NCI-H69 (cell line): ENCODE data around the gene CRYGS.
"Not testable (repeated sequence)": the region's sequence is repeated elsewhere in the genome, so short reads cannot be mapped to it uniquely, and the experiment has no call there.

ENCODE experiments used
- DNase-seq: peaks from one replicate; lab custom pipeline; 2025; lab: John Stamatoyannopoulos, UW

The CRYGS gene

GRCh38 chr3:186519021-186519658 is 25.0 kb downstream of the CRYGS start:
- DNase-seq: no peak

- no peak for DNase-seq
Measured at GRCh38 chr3:186517218-186517617, 27.0 kb downstream of the CRYGS start.

GRCh38 chr3:186516646-186517045 is 27.5 kb downstream of the CRYGS start:
- DNase-seq: no peak

GRCh38 chr3:186515125-186515524 is 29.1 kb downstream of the CRYGS start:
- DNase-seq: no peak

GRCh38 chr3:186514296-186515002 is 29.7 kb downstream of the CRYGS start:
- DNase-seq: peak; percentile 10

- DNase-seq: no peak
Measured at GRCh38 chr3:186513386-186513785, 30.8 kb downstream of the CRYGS start.

GRCh38 chr3:186512570-186513302 is 31.4 kb downstream of the CRYGS start:
- no peak for DNase-seq

- no peak for DNase-seq
Measured at GRCh38 chr3:186511702-186512101, 32.5 kb downstream of the CRYGS start.

- DNase-seq: no peak
Measured at GRCh38 chr3:186511245-186511644, 32.9 kb downstream of the CRYGS start.

GRCh38 chr3:186510374-186511079 is 33.7 kb downstream of the CRYGS start:
- no peak for DNase-seq

GRCh38 chr3:186509423-186509822 is 34.8 kb downstream of the CRYGS start:
- DNase-seq: peak; percentile 82

GRCh38 chr3:186506857-186507256 is 37.3 kb downstream of the CRYGS start:
- DNase-seq: no peak

- DNase-seq: no peak
Measured at GRCh38 chr3:186506191-186506739, 37.9 kb downstream of the CRYGS start.

GRCh38 chr3:186502966-186503712 is 41.0 kb downstream of the CRYGS start:
- DNase-seq: no peak

- no peak for DNase-seq
Measured at GRCh38 chr3:186502138-186502948, 41.8 kb downstream of the CRYGS start.

GRCh38 chr3:186499949-186500348 is 44.2 kb downstream of the CRYGS start:
- DNase-seq: not testable (repeated sequence)

- not testable (repeated sequence) for DNase-seq
Measured at GRCh38 chr3:186498022-186498421, 46.2 kb downstream of the CRYGS start.

- no peak for DNase-seq
Measured at GRCh38 chr3:186497608-186498007, 46.6 kb downstream of the CRYGS start.

- DNase-seq: no peak
Measured at GRCh38 chr3:186496635-186497034, 47.5 kb downstream of the CRYGS start.

- DNase-seq: no peak
Measured at GRCh38 chr3:186496016-186496415, 48.2 kb downstream of the CRYGS start.
